ENCODE data around the gene CTNNA3. TPM values are rescaled to one million over a fixed set of nuclear protein-coding genes. Genes with fewer than 3 reads are reported as not detected.

CTNNA3 gene
- total RNA-seq, 3 donors from 2014 or later = not detected

DNA sequence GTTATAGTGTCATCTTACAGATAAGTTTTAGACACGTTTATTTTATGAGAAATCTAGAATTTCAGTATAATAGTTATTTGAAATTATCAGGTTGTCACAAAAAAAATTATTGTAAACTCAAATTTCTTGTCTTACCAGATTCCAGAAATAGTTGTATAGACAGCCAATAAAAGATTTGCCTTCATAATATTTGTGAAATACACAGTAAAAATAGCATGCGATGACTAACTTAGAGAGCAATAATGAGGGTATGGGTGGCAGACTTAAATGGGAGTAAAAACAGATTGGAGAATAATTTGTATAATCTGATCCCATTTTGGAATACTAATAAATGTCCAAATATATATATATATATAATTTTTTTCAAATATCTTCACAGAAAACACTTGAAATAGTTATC, 1457.7 kb downstream of the CTNNA3 start:
- Mint-ChIP-seq H3K27me3 (ENCODE audit: low read depth) (no peaks in the 10 kb centered on the region), H3K4me3 (no peak overlapping the region), H3K36me3 (ENCODE audit: insufficient read depth) (no peaks in the 10 kb centered on the region), H3K4me1 (ENCODE audit: low read depth) (no peaks in the 10 kb centered on the region), H3K9me3 (no peaks in the 10 kb centered on the region)
- DNase-seq (no peak), ATAC-seq (no peak)

GRCh38 chr10:66234872-66235271, 1461.1 kb downstream of the CTNNA3 start:
- no peak overlapping the region for H3K4me3 Mint-ChIP-seq
- H3K27me3 Mint-ChIP-seq (ENCODE audit: low read depth) = no peaks in the 10 kb centered on the region
- peaks cover 6% of the 10 kb centered on the region for H3K9me3 Mint-ChIP-seq
- no peak for DNase-seq
- H3K36me3 Mint-ChIP-seq (ENCODE audit: insufficient read depth) = no peaks in the 10 kb centered on the region
- no peak for ATAC-seq
- no peaks in the 10 kb centered on the region for H3K4me1 Mint-ChIP-seq (ENCODE audit: low read depth)

- DNase-seq (no peak), ATAC-seq (no peak)
- no peak overlapping the region for H3K4me3 Mint-ChIP-seq
- no peaks in the 10 kb centered on the region for H3K36me3 Mint-ChIP-seq (ENCODE audit: insufficient read depth)
- peaks cover 15% of the 10 kb centered on the region for H3K9me3 Mint-ChIP-seq
- H3K4me1 Mint-ChIP-seq (ENCODE audit: low read depth) = no peaks in the 10 kb centered on the region
- no peaks in the 10 kb centered on the region for H3K27me3 Mint-ChIP-seq (ENCODE audit: low read depth)
Observed at GRCh38 chr10:66228887-66229286, 1467.1 kb downstream of the CTNNA3 start.

- Mint-ChIP-seq H3K4me1 (ENCODE audit: low read depth) (no peaks in the 10 kb centered on the region), H3K27me3 (ENCODE audit: low read depth) (no peaks in the 10 kb centered on the region), H3K36me3 (ENCODE audit: insufficient read depth) (no peaks in the 10 kb centered on the region), H3K9me3 (no peaks in the 10 kb centered on the region), H3K4me3 (no peak overlapping the region)
- ATAC-seq = no peak
- DNase-seq = no peak
Observed at GRCh38 chr10:66223656-66224055, 1472.3 kb downstream of the CTNNA3 start.

GRCh38 chr10:66222462-66223046, 1473.4 kb downstream of the CTNNA3 start:
- Mint-ChIP-seq H3K4me1 (ENCODE audit: low read depth) (no peaks in the 10 kb centered on the region), H3K36me3 (ENCODE audit: insufficient read depth) (no peaks in the 10 kb centered on the region), H3K4me3 (no peak overlapping the region), H3K9me3 (peaks cover 5% of the 10 kb centered on the region), H3K27me3 (ENCODE audit: low read depth) (no peaks in the 10 kb centered on the region)
- DNase-seq (no peak), ATAC-seq (no peak)

DNA sequence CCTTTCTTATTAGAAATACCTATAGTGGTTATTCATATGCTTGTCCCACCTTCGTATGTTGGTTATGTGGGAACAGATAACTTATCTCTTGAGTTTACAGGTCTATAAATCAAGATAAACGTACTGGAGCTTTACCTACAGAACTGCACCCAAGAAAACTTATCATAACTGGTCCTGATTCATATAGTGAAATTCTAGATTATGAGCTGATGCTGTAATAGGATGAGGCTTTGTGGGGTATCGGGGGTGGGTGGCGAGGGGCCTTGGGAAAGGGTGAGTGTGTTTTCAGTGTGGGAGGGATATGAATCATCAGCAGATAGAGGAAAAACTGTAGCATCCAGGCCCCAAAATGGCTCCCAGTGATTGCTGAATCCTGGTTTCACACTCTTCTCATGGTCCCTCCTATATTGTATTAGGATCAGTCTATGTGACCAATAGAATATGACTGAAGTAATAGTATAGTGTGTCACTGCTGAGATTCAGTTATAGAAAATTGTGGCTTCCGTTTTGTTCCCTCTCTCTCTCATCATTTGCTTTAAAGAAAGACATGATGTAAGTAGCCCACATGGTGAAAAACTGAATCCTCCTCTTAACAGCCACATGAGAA, 1476.9 kb downstream of the CTNNA3 start:
- Mint-ChIP-seq H3K27me3 (ENCODE audit: low read depth) (no peaks in the 10 kb centered on the region), H3K4me1 (ENCODE audit: low read depth) (no peaks in the 10 kb centered on the region), H3K36me3 (ENCODE audit: insufficient read depth) (no peaks in the 10 kb centered on the region), H3K9me3 (peaks cover 5% of the 10 kb centered on the region), H3K4me3 (no peak overlapping the region)
- DNase-seq (no peak), ATAC-seq (peak in 1 of 2 donors; percentile 37)

DNA sequence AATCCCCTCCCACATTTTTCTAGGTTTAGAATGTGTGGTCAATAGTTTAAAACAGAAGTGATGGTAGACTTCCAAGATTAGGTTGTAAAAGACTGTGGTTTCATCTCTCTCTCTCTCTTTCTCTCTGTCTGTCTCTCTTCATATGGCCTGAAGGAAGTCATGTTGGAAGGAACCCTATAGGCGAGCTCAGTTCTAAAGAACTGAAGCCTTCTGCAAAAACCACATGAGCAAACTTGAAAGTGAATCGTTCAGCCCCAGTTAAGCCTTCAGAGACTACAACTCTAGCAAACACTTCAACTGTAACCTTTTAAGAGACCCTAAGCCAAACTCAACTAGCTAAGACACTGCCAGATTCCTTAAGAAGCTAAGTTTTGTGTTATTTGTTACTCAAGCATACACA, 1477.7 kb downstream of the CTNNA3 start:
- H3K4me3 Mint-ChIP-seq = no peak overlapping the region
- no peak for DNase-seq
- ATAC-seq = peak in 1 of 2 donors; percentile 18
- no peaks in the 10 kb centered on the region for H3K4me1 Mint-ChIP-seq (ENCODE audit: low read depth)
- H3K9me3 Mint-ChIP-seq = peaks cover 5% of the 10 kb centered on the region
- no peaks in the 10 kb centered on the region for H3K36me3 Mint-ChIP-seq (ENCODE audit: insufficient read depth)
- H3K27me3 Mint-ChIP-seq (ENCODE audit: low read depth) = no peaks in the 10 kb centered on the region

DNA sequence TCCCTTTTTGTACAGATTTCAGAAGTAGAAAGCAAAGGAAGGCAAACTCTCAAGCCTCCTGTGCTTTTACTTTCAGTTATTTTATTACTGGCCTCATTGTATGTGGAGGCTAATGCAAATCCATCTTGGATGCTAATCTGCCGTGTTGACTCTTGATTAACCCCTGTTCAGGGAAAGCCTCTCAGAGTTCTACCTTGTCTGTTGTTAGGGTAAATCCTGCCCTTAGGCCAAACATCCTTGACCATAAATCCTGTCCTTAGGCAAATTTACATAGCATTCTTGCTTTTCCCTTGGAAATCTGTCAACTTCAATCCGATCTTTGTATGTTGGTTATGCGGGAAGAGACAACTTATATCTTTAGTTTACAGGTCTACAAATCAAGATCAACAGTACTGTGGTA, 1480.1 kb downstream of the CTNNA3 start:
- Mint-ChIP-seq H3K4me3 (no peak overlapping the region), H3K36me3 (ENCODE audit: insufficient read depth) (no peaks in the 10 kb centered on the region), H3K4me1 (ENCODE audit: low read depth) (no peaks in the 10 kb centered on the region), H3K9me3 (peaks cover 5% of the 10 kb centered on the region), H3K27me3 (ENCODE audit: low read depth) (no peaks in the 10 kb centered on the region)
- no peak for DNase-seq
- ATAC-seq = no peak

DNA sequence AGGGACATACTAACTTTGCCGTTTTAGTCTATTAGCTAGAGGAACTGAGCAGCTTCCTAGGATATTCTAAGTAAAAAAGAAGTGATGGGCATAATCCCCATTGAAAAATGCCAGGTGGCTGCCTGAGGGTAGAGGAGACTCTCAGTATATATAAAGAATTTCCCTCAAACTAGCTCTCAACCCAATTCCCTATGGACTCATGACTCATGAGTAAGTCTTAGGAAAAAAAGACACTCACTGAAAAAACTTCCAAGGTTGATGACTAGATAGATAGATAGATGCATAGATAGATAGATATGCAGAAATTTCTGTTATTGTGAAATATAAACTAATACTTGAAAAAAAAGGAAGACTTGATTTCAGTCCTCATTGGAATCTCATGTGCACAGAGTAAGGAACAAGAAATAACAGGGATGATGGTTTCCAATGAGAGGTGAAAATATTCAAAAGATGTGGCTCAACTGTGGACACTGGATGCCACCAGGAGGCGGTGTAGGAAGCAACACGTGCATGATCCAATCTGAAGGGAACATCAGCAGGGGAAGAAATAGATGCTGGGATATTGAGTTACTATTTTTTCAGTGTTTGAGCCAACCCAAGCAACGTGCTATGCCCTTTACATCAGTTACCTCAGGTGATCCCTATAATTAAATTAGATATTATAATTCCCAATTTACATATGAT, 1481.1 kb downstream of the CTNNA3 start:
- ATAC-seq (no peak), DNase-seq (no peak)
- Mint-ChIP-seq H3K4me3 (no peak overlapping the region), H3K27me3 (ENCODE audit: low read depth) (no peaks in the 10 kb centered on the region), H3K4me1 (ENCODE audit: low read depth) (no peaks in the 10 kb centered on the region), H3K9me3 (peaks cover 5% of the 10 kb centered on the region), H3K36me3 (ENCODE audit: insufficient read depth) (no peaks in the 10 kb centered on the region)

- no peaks in the 10 kb centered on the region for H3K27me3 Mint-ChIP-seq (ENCODE audit: low read depth)
- DNase-seq (no peak), ATAC-seq (no peak)
- H3K4me1 Mint-ChIP-seq (ENCODE audit: low read depth) = no peaks in the 10 kb centered on the region
- H3K4me3 Mint-ChIP-seq = no peak overlapping the region
- H3K36me3 Mint-ChIP-seq (ENCODE audit: insufficient read depth) = no peaks in the 10 kb centered on the region
- no peaks in the 10 kb centered on the region for H3K9me3 Mint-ChIP-seq
Observed at GRCh38 chr10:66209025-66209424, 1487.0 kb downstream of the CTNNA3 start.

DNA sequence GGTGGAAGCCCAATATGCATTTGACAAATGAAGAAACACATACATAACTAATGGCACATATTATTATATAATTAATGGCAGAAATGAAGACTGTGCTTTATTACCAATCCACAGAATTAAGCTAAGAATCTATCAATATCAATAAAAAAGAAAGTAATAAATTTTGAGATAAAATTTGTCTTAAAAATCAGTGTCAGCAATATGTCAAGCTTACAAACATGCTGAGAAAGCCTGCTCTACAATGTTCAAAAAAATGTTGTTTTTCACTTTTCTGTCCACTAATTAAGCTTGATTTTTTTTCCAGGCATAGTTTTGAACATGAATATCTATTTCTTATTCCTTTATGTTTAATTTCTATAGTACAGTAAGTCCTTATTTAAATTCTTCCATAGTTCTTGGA, 1491.2 kb downstream of the CTNNA3 start:
- Mint-ChIP-seq H3K9me3 (no peaks in the 10 kb centered on the region), H3K36me3 (ENCODE audit: insufficient read depth) (no peaks in the 10 kb centered on the region), H3K4me3 (no peak overlapping the region), H3K27me3 (ENCODE audit: low read depth) (no peaks in the 10 kb centered on the region), H3K4me1 (ENCODE audit: low read depth) (no peaks in the 10 kb centered on the region)
- ATAC-seq (no peak), DNase-seq (no peak)

- Mint-ChIP-seq H3K27me3 (ENCODE audit: low read depth) (no peaks in the 10 kb centered on the region), H3K4me3 (no peak overlapping the region), H3K9me3 (no peaks in the 10 kb centered on the region), H3K36me3 (ENCODE audit: insufficient read depth) (no peaks in the 10 kb centered on the region), H3K4me1 (ENCODE audit: low read depth) (no peaks in the 10 kb centered on the region)
- ATAC-seq = no peak
- DNase-seq = no peak
Observed at GRCh38 chr10:66202101-66202500, 1493.9 kb downstream of the CTNNA3 start.

GRCh38 chr10:66192162-66192831, 1503.7 kb downstream of the CTNNA3 start:
- no peak for DNase-seq
- no peak for ATAC-seq
- no peak overlapping the region for H3K4me3 Mint-ChIP-seq
- no peaks in the 10 kb centered on the region for H3K9me3 Mint-ChIP-seq
- H3K4me1 Mint-ChIP-seq (ENCODE audit: low read depth) = no peaks in the 10 kb centered on the region
- H3K27me3 Mint-ChIP-seq (ENCODE audit: low read depth) = no peaks in the 10 kb centered on the region
- no peaks in the 10 kb centered on the region for H3K36me3 Mint-ChIP-seq (ENCODE audit: insufficient read depth)

DNA sequence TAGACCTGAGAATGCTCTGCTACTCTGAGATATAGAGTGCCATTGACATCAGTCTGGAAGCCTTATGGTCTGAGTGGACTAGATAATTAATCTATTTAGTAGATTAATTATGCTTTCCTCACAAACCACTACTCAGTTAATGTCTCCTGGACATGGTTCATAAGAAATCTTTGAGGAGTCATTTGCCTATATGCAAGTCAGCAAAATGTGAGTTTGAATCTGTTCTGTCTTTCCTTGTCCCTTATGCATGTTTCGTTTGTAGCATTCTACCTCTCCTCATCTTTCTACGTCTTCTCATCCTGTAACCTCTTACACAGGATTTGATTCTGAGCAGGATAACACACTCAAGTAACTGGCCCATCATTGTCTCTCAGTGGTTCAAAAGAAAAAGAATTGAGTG, 1505.6 kb downstream of the CTNNA3 start:
- H3K27me3 Mint-ChIP-seq (ENCODE audit: low read depth) = no peaks in the 10 kb centered on the region
- DNase-seq = no peak
- H3K4me3 Mint-ChIP-seq = no peak overlapping the region
- H3K4me1 Mint-ChIP-seq (ENCODE audit: low read depth) = no peaks in the 10 kb centered on the region
- no peak for ATAC-seq
- no peaks in the 10 kb centered on the region for H3K9me3 Mint-ChIP-seq
- no peaks in the 10 kb centered on the region for H3K36me3 Mint-ChIP-seq (ENCODE audit: insufficient read depth)

GRCh38 chr10:66189271-66189670, 1506.7 kb downstream of the CTNNA3 start:
- no peaks in the 10 kb centered on the region for H3K4me1 Mint-ChIP-seq (ENCODE audit: low read depth)
- H3K9me3 Mint-ChIP-seq = no peaks in the 10 kb centered on the region
- H3K4me3 Mint-ChIP-seq = no peak overlapping the region
- H3K27me3 Mint-ChIP-seq (ENCODE audit: low read depth) = no peaks in the 10 kb centered on the region
- no peak for DNase-seq
- no peaks in the 10 kb centered on the region for H3K36me3 Mint-ChIP-seq (ENCODE audit: insufficient read depth)
- no peak for ATAC-seq

Measured in activated T-cell treated with anti-CD3 and anti-CD28 coated beads, Interleukin-2, amount 50 U/mL, for 4 hours (primary cell).